HG02571 (cell line): ENCODE results near the gene MKNK2.
"Not testable (repeated sequence)": the region's sequence is repeated elsewhere in the genome, so short reads cannot be mapped to it uniquely, and the experiment has no call there.

ENCODE experiments used
- ATAC-seq: cut with Tn5 transposase; IDR thresholded peaks from one replicate; pipeline ENCODE4 v1.9.1; 2021; ENCODE audit warnings: mild to moderate bottlenecking, moderate library complexity; ENCODE audit not compliant: unreplicated experiment

The MKNK2 gene

GRCh38 chr19:2050991-2051772 is at the start of gene MKNK2:
TSS of gene MKNK2 (minus strand) at chr19:2051244. CDS start at chr19:2050851, 393 bp downstream.
- peak; percentile 41 for ATAC-seq

DNA sequence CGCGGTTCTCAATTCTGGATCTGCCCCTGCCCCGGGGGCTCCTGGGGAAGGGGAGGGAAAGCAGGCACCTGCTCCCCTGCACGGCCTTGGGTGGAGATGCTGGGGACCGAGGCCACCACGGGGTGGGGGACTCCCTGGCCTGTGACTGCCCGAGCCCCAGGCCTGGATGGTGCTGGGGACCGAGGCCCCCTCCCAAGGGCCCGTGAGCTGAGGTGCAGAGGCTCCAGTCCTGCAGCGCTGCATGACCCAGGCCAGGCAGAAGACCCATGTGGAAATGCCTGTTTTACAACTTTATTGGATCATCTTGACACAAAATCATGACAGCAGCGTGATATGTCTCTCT is 49.6 kb upstream of the MKNK2 start:
- ATAC-seq: no peak

DNA sequence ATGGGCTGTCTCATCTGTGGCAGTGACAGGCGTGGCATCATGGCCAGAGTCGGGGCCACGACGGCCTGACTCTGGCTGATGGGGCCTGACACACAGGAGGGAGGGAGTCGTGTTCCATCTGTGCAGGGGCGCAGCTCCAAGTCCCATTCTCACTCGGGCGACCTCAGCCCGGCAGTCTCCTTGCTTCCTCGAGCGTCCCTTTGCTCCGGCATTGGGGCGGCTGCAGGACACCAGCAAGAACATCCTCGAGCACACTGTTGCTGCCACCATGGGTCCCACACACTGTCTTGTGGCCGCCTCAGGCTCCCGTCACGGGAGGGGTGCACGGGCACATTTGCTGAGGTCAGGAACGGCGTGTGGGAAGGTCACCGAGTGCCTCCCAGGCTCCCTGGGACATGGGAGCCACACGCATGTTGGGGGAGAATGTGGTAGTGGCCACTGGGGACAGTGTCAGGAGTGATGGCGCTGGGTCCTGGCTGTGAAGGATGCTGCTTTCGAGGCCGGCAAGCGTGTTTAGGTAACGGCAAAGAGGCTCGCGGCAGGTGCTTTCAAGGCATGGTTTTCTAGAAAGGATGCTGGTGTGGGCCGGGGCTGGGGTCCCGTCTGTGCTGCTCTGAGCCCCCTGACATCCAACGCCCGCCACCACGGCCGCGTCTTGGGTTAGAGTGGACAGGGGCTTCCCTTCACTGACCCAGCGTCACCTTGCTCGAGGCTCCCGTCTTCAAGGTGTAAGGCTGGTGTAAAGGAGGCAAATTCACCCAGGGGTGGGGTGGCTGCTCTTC is 49.1 kb upstream of the MKNK2 start:
- no peak for ATAC-seq

- ATAC-seq: no peak
Observed at GRCh38 chr19:2099054-2099501, 48.0 kb upstream of the MKNK2 start.

GRCh38 chr19:2097886-2098327 is 46.9 kb upstream of the MKNK2 start:
- ATAC-seq: no peak

- peak; percentile 0 for ATAC-seq
Observed at GRCh38 chr19:2097203-2097885, 46.3 kb upstream of the MKNK2 start.

GRCh38 chr19:2096480-2097202 is 45.6 kb upstream of the MKNK2 start, which contains the start of gene IZUMO4:
TSS of gene IZUMO4 (plus strand) at chr19:2096915. CDS start at chr19:2096946, 31 bp downstream.
- peak; percentile 64 for ATAC-seq

GRCh38 chr19:2096034-2096479 is 45.0 kb upstream of the MKNK2 start, which contains the start of gene MOB3A:
TSS of gene MOB3A (minus strand) at chr19:2096326. CDS start at chr19:2078560, 17,766 bp downstream.
- ATAC-seq: peak; percentile 24

DNA sequence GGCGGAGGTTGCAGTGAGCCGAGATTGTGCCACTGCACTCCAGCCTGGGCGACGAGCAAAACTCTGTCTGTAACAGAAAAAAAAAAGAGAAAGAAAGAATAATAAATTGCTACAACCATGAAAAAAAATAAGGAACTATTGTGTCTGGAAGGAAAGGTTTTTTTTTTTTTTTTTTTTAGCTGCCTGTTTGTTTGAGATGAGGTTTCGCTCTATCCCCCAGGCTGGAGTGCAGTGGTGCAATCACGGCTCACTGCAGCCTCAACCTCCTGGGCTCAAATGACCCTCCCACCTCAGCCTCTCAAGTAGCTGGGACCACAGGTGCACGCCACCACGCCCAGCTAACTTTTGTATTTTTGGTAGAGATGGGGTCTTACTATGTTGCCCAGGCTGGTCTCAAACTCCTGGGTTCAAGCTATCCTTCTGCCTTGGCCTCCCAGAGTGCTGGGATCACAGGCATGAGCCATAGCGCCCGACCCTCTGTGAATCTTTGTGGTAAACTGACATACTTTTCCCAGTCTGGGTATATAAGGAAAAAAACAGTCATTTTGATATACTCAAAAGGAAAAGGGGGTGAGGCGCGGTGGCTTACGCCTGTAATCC is 41.0 kb upstream of the MKNK2 start:
- not testable (repeated sequence) for ATAC-seq

- no peak for ATAC-seq
Observed at GRCh38 chr19:2089727-2090053, 38.6 kb upstream of the MKNK2 start.

GRCh38 chr19:2089001-2089711 is 38.1 kb upstream of the MKNK2 start:
- no peak for ATAC-seq

- no peak for ATAC-seq
Observed at GRCh38 chr19:2087621-2088100, 36.6 kb upstream of the MKNK2 start.

DNA sequence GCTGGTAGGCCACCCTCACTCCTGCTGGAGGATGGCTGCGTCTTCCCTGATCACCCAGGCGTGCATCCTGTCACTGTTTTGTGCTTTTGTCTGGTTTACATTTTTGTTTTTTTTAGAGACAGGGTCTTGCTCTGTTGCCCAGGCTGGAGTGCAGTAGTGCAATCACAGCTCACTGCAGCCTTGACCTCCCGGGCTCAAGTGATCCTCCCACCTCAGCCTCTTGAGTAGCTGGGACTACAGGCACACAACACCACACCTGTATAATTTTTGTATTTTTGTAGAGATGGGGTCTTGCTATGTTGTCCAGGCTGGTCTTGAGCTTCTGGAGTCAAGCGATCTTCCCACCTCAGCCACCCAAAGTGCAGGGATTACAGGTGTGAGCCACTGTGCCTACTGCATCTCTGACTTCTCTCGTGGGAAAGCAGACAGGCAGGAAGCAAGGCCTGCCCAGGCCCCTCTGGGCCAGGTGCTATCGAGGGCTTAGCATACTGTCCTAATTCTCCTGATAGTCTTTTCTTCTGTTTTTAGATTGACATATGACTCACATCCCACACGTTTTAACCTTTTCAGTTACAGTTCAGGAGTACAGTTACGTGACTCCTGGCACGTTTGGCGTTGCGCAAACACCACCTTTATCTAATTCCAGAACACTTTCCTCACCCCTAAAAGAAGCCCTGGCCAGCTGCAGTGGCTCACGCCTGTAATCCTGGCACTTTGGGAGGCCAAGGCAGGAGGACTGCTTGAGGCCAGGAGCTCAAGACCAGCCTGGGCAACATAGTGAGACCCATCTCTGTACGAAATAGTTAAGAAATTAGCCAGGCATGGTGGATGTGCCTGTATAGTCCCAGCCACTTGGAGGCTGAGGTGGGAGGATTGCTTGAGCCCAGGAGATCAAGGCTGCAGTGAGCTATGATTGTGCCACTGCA is 35.9 kb upstream of the MKNK2 start:
- not testable (repeated sequence) for ATAC-seq

GRCh38 chr19:2084993-2085720 is 34.1 kb upstream of the MKNK2 start:
- ATAC-seq: peak; percentile 31

GRCh38 chr19:2083174-2083854 is 32.3 kb upstream of the MKNK2 start:
- no peak for ATAC-seq

- no peak for ATAC-seq
Observed at GRCh38 chr19:2081873-2082810, 31.1 kb upstream of the MKNK2 start.
